Endothelial cell (in vitro differentiated cells): ENCODE data around the gene MYO7A. TPM values are rescaled to one million over a fixed set of nuclear protein-coding genes. Genes with fewer than 3 reads are reported as not detected.

Experiments used
- DNase-seq: peaks from one replicate; pipeline ENCODE4 v3.0.0; 2021; ENCODE audit warnings: low spot score
- H3K27ac Mint-ChIP-seq: one replicate; pipeline ENCODE4 v1.8.0; 2021; ENCODE audit warnings: mixed read lengths, inconsistent platforms; ENCODE audit not compliant: unreplicated experiment
- H3K27me3 Mint-ChIP-seq: one replicate; pipeline ENCODE4 v1.8.0; 2021; ENCODE audit warnings: mild to moderate bottlenecking, moderate library complexity, mixed read lengths, inconsistent platforms; ENCODE audit not compliant: unreplicated experiment
- H3K36me3 Mint-ChIP-seq: one replicate; pipeline ENCODE4 v1.8.0; 2021; ENCODE audit warnings: mild to moderate bottlenecking, low read depth, mixed read lengths, inconsistent platforms; ENCODE audit not compliant: unreplicated experiment
- H3K4me1 Mint-ChIP-seq: one replicate; pipeline ENCODE4 v1.8.0; 2021; ENCODE audit warnings: mild to moderate bottlenecking, mixed read lengths, inconsistent platforms; ENCODE audit not compliant: unreplicated experiment
- H3K4me3 Mint-ChIP-seq: one replicate; pipeline ENCODE4 v1.8.0; 2021; ENCODE audit warnings: mild to moderate bottlenecking, mixed read lengths, inconsistent platforms; ENCODE audit not compliant: unreplicated experiment
- H3K9me3 Mint-ChIP-seq: one replicate; pipeline ENCODE4 v1.8.0; 2021; ENCODE audit warnings: mixed read lengths, inconsistent platforms; ENCODE audit not compliant: unreplicated experiment
- CTCF ChIP-seq: fragments of 200-600 bp; sonication (generic); IDR thresholded peaks from one replicate; pipeline ENCODE4 v1.5.0; 2021; ENCODE audit warnings: antibody characterized with exemption; ENCODE audit not compliant: unreplicated experiment
- total RNA-seq: library from RNA; stranded (reverse); fragmentation: NEBNext Ultra II Directional; extraction: Animal tissue kit (Norgen Biotek cat#: 25700); gene quantifications from one replicate; pipeline ENCODE4 v1.2.1, GENCODE V29; 2021; ENCODE audit not compliant: unreplicated experiment

The MYO7A gene
- total RNA-seq, 1 donor from 2014 or later, result 18.3 TPM

- H3K27me3 Mint-ChIP-seq, result peaks cover 4% of the 10 kb centered on the region
- TF ChIP-seq CTCF, result no peak
- no peak overlapping the region for H3K27ac Mint-ChIP-seq
- no peaks in the 10 kb centered on the region for H3K9me3 Mint-ChIP-seq
- H3K4me1 Mint-ChIP-seq, result peaks cover 42% of the 10 kb centered on the region
- no peak overlapping the region for H3K4me3 Mint-ChIP-seq
- DNase-seq, result no peak
- H3K36me3 Mint-ChIP-seq, result peaks cover 4% of the 10 kb centered on the region
Observed at GRCh38 chr11:77167791-77168190, 39.7 kb downstream of the MYO7A start.

GRCh38 chr11:77170107-77170506, 42.1 kb downstream of the MYO7A start:
- H3K9me3 Mint-ChIP-seq, result no peaks in the 10 kb centered on the region
- no peak overlapping the region for H3K27ac Mint-ChIP-seq
- H3K27me3 Mint-ChIP-seq, result peaks cover 4% of the 10 kb centered on the region
- DNase-seq, result no peak
- TF ChIP-seq CTCF, result no peak
- H3K4me3 Mint-ChIP-seq, result no peak overlapping the region
- H3K4me1 Mint-ChIP-seq, result peaks cover 64% of the 10 kb centered on the region
- H3K36me3 Mint-ChIP-seq, result peaks cover 4% of the 10 kb centered on the region

- Mint-ChIP-seq H3K27me3 (peaks cover 8% of the 10 kb centered on the region), H3K4me1 (peaks cover 76% of the 10 kb centered on the region), H3K36me3 (peaks cover 4% of the 10 kb centered on the region), H3K4me3 (no peak overlapping the region), H3K27ac (no peak overlapping the region), H3K9me3 (no peaks in the 10 kb centered on the region)
- no peak for DNase-seq
- no peak for TF ChIP-seq CTCF
Observed at GRCh38 chr11:77171254-77171653, 43.2 kb downstream of the MYO7A start.

GRCh38 chr11:77171885-77172665, 44.0 kb downstream of the MYO7A start:
- no peak overlapping the region for H3K4me3 Mint-ChIP-seq
- no peaks in the 10 kb centered on the region for H3K9me3 Mint-ChIP-seq
- peak; percentile 52 for DNase-seq
- peaks cover 8% of the 10 kb centered on the region for H3K27me3 Mint-ChIP-seq
- H3K27ac Mint-ChIP-seq, result no peak overlapping the region
- TF ChIP-seq CTCF, result no peak
- peaks cover 78% of the 10 kb centered on the region for H3K4me1 Mint-ChIP-seq
- H3K36me3 Mint-ChIP-seq, result peaks cover 4% of the 10 kb centered on the region

- H3K4me3 Mint-ChIP-seq, result no peak overlapping the region
- no peak for TF ChIP-seq CTCF
Observed at GRCh38 chr11:77172666-77172982, 44.6 kb downstream of the MYO7A start.

More at GRCh38 chr11:77172666-77172982, 44.6 kb downstream of the MYO7A start:
- H3K4me1 Mint-ChIP-seq, result peaks cover 78% of the 10 kb centered on the region
- peaks cover 8% of the 10 kb centered on the region for H3K27me3 Mint-ChIP-seq
- no peaks in the 10 kb centered on the region for H3K9me3 Mint-ChIP-seq
- peaks cover 7% of the 10 kb centered on the region for H3K36me3 Mint-ChIP-seq
- no peak overlapping the region for H3K27ac Mint-ChIP-seq
- no peak for DNase-seq
